ENCODE data around the gene ARRB1.

The ARRB1 gene

DNA sequence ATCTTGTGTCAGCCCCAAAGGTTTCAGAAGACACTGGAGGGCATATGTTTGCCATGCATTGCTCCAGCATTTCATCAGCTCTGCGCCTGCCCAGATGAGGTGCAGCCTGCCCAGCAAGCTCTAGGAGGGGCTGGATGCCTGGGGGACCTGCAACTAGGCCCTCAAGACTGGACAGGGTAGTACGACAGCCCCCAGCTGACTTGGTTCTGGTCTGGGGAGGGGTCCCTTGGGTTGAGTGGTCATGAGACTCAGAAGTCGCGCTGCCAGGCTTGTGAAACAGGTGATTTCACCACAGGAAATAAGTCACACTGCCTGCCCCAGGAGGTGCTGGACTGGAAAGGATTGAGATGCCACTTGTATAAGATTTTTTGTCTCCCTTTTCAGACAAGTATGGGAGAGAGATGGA is 87.5 kb downstream of the ARRB1 start (continued):
- no peak for TF ChIP-seq ZNF830 (tag by site-specific recombination; IDR thresholded peaks at IDR 0.05; ENCODE audit: low read depth)
- no peak for TF ChIP-seq ZNF133 (tag by site-specific recombination; IDR thresholded peaks at IDR 0.05)

- Histone ChIP-seq H3K36me3 (ENCODE audit: control insufficient read depth in 2 of 2, insufficient read depth in 1 of 2, low read length in 2 of 2) (no peaks in the 10 kb centered on the region), H3K27ac (ENCODE audit: extremely low read depth, low read depth, low read length) (no peak overlapping the region), H3K9me3 (ENCODE audit: control insufficient read depth, insufficient read depth, low read depth, low read length) (no peaks in the 10 kb centered on the region), H3K4me3 (ENCODE audit: low read depth, low read length) (no peak overlapping the region), H3K4me1 (ENCODE audit: control insufficient read depth, insufficient read depth, low read length) (no peaks in the 10 kb centered on the region)
- CTCF ChIA-PET, result interaction anchor here (0.5 to 2.7 kb wide), 5 partner anchors 12 to 336 kb away, joined by 3 to 11 read pairs (median 3); no protein-coding TSS in a partner anchor
- TF ChIP-seq, protein P1, sequence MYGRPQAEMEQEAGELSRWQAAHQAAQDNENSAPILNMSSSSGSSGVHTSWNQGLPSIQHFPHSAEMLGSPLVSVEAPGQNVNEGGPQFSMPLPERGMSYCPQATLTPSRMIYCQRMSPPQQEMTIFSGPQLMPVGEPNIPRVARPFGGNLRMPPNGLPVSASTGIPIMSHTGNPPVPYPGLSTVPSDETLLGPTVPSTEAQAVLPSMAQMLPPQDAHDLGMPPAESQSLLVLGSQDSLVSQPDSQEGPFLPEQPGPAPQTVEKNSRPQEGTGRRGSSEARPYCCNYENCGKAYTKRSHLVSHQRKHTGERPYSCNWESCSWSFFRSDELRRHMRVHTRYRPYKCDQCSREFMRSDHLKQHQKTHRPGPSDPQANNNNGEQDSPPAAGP (tag by site-specific recombination; IDR thresholded peaks at IDR 0.05), result no peak
- POLR2A ChIA-PET, result no interaction called here
Measured at GRCh38 chr11:75262961-75263852, 88.3 kb downstream of the ARRB1 start.

DNA sequence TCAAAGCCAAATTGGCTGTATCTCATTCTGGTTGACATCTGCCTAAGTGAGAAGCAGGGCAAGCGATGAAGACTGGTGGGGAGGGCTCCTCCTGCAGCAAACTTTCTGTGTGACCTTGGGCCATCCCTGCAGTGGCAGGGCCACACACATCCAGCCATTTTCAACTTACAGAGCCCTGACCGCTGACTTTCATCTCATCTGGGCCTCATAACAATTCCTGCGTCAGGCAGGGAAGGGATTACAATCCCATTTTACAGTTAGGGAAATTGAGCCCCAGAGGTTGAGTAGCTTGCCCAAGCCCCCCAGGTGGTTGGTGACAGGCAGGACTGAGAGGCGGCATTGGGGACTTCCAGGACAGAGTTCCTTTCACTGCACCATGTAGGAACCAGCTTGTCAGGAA is 89.0 kb downstream of the ARRB1 start:
- no peak for TF ChIP-seq ZNF585B (tag by site-specific recombination; IDR thresholded peaks at IDR 0.05)
- no peak for TF ChIP-seq ZNF571 (tag by site-specific recombination; IDR thresholded peaks at IDR 0.05)
- TF ChIP-seq ZNF596 (tag by site-specific recombination; IDR thresholded peaks at IDR 0.05), result no peak
- no peak for TF ChIP-seq ZNF561 (tag by site-specific recombination; IDR thresholded peaks at IDR 0.05; ENCODE audit: borderline replicate concordance)
- no peak for TF ChIP-seq ZNF791 (tag by site-specific recombination; IDR thresholded peaks at IDR 0.05)
- TF ChIP-seq ZNF362 (tag by site-specific recombination; IDR thresholded peaks at IDR 0.05), result no peak
- TF ChIP-seq, protein P2, sequence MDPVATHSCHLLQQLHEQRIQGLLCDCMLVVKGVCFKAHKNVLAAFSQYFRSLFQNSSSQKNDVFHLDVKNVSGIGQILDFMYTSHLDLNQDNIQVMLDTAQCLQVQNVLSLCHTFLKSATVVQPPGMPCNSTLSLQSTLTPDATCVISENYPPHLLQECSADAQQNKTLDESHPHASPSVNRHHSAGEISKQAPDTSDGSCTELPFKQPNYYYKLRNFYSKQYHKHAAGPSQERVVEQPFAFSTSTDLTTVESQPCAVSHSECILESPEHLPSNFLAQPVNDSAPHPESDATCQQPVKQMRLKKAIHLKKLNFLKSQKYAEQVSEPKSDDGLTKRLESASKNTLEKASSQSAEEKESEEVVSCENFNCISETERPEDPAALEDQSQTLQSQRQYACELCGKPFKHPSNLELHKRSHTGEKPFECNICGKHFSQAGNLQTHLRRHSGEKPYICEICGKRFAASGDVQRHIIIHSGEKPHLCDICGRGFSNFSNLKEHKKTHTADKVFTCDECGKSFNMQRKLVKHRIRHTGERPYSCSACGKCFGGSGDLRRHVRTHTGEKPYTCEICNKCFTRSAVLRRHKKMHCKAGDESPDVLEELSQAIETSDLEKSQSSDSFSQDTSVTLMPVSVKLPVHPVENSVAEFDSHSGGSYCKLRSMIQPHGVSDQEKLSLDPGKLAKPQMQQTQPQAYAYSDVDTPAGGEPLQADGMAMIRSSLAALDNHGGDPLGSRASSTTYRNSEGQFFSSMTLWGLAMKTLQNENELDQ (tag by site-specific recombination; IDR thresholded peaks at IDR 0.05; ENCODE audit: low read depth), result no peak
- no peak for TF ChIP-seq ZNF558 (tag by site-specific recombination; IDR thresholded peaks at IDR 0.05)
- TF ChIP-seq MYNN (tag by site-specific recombination; IDR thresholded peaks at IDR 0.05; ENCODE audit: borderline replicate concordance), result no peak
- TF ChIP-seq GLIS2 (tag by site-specific recombination; IDR thresholded peaks at IDR 0.05), result no peak
- TF ChIP-seq ZNF223 (tag by site-specific recombination; IDR thresholded peaks at IDR 0.05), result no peak
- no peak for TF ChIP-seq ZNF621 (tag by site-specific recombination; IDR thresholded peaks at IDR 0.05)
- no peak overlapping the region for H3K4me3 ChIP-seq (ENCODE audit: low read depth, low read length)
- H3K36me3 ChIP-seq (ENCODE audit: control insufficient read depth in 2 of 2, insufficient read depth in 1 of 2, low read length in 2 of 2), result no peaks in the 10 kb centered on the region
- no peak overlapping the region for H3K27ac ChIP-seq (ENCODE audit: extremely low read depth, low read depth, low read length)
- ChIA-PET CTCF (interaction anchor here (2.7 kb wide), 1 partner anchor 14 kb away, joined by 11 read pairs; no protein-coding TSS in a partner anchor), POLR2A (no interaction called here)
- H3K4me1 ChIP-seq (ENCODE audit: control insufficient read depth, insufficient read depth, low read length), result no peaks in the 10 kb centered on the region
- H3K9me3 ChIP-seq (ENCODE audit: control insufficient read depth, insufficient read depth, low read depth, low read length), result no peaks in the 10 kb centered on the region
